OCI-LY3 (cell line): Measurements from ENCODE around the gene DDI2.
"Not testable (repeated sequence)": the region's sequence is repeated elsewhere in the genome, so short reads cannot be mapped to it uniquely, and the experiment has no call there.

Experiments used
- CTCF ChIP-seq: fragments of 200-600, 300-600 bp; sonication (generic); IDR thresholded peaks from 2 replicates; pipeline ENCODE4 v1.5.1; 2014; ENCODE audit warnings: antibody characterized with exemption, low read length, low read depth
- EZH2phosphoT487 ChIP-seq: fragments of 200-600 bp; shearing (Covaris generic); IDR thresholded peaks from 2 replicates; pipeline ENCODE4 v1.6.1; 2018; ENCODE audit warnings: antibody characterized with exemption, mixed run types, low read depth

GRCh38 chr1:15699321-15699720 lies 82.1 kb downstream of the DDI2 start:
- not testable (repeated sequence) for TF ChIP-seq CTCF, EZH2phosphoT487
